GM21786 (cell line): ENCODE results near the gene TPGS2.
"Not testable (repeated sequence)": the region's sequence is repeated elsewhere in the genome, so short reads cannot be mapped to it uniquely, and the experiment has no call there.

ENCODE experiments used
- ATAC-seq: cut with Tn5 transposase; IDR thresholded peaks from one replicate; pipeline ENCODE4 v1.9.1; 2021; ENCODE audit not compliant: unreplicated experiment

TPGS2 gene

GRCh38 chr18:36777566-36777965 is 51.2 kb downstream of the TPGS2 start:
- no peak for ATAC-seq

GRCh38 chr18:36776650-36777049 is 52.2 kb downstream of the TPGS2 start:
- no peak for ATAC-seq

- ATAC-seq, result no peak
Observed at GRCh38 chr18:36775396-36775795, 53.4 kb downstream of the TPGS2 start.

GRCh38 chr18:36772241-36772723 is 56.5 kb downstream of the TPGS2 start:
- no peak for ATAC-seq

- no peak for ATAC-seq
Observed at GRCh38 chr18:36771245-36771644, 57.6 kb downstream of the TPGS2 start.

- no peak for ATAC-seq
Observed at GRCh38 chr18:36770315-36770946, 58.4 kb downstream of the TPGS2 start.

GRCh38 chr18:36769611-36770314 is 59.0 kb downstream of the TPGS2 start:
- ATAC-seq, result no peak

GRCh38 chr18:36769172-36769571 is 59.6 kb downstream of the TPGS2 start:
- ATAC-seq, result no peak

- ATAC-seq, result no peak
Observed at GRCh38 chr18:36766836-36767235, 62.0 kb downstream of the TPGS2 start.

- not testable (repeated sequence) for ATAC-seq
Observed at GRCh38 chr18:36762965-36763364, 65.8 kb downstream of the TPGS2 start.

- ATAC-seq, result no peak
Observed at GRCh38 chr18:36762074-36762473, 66.7 kb downstream of the TPGS2 start.

GRCh38 chr18:36761186-36761698 is 67.6 kb downstream of the TPGS2 start:
- ATAC-seq, result no peak

GRCh38 chr18:36760598-36760997 is 68.2 kb downstream of the TPGS2 start:
- ATAC-seq, result no peak

- no peak for ATAC-seq
Observed at GRCh38 chr18:36759167-36759776, 69.5 kb downstream of the TPGS2 start.

GRCh38 chr18:36758623-36759022 is 70.2 kb downstream of the TPGS2 start:
- ATAC-seq, result no peak

- ATAC-seq, result no peak
Observed at GRCh38 chr18:36757991-36758390, 70.8 kb downstream of the TPGS2 start.

GRCh38 chr18:36757081-36757480 is 71.7 kb downstream of the TPGS2 start:
- no peak for ATAC-seq

GRCh38 chr18:36756242-36756641 is 72.6 kb downstream of the TPGS2 start:
- ATAC-seq, result no peak

- ATAC-seq, result no peak
Observed at GRCh38 chr18:36752929-36753865, 75.6 kb downstream of the TPGS2 start.

- ATAC-seq, result no peak
Observed at GRCh38 chr18:36745219-36745975, 83.4 kb downstream of the TPGS2 start.
